HG03196 (cell line): ENCODE results near the gene DAD1.
A peak's percentile ranks its signal among the peaks of the same experiment; 100 is the strongest.

ENCODE experiments used
- ATAC-seq: cut with Tn5 transposase; IDR thresholded peaks from one replicate; pipeline ENCODE4 v1.9.1; 2021; ENCODE audit not compliant: unreplicated experiment

The DAD1 gene

DNA sequence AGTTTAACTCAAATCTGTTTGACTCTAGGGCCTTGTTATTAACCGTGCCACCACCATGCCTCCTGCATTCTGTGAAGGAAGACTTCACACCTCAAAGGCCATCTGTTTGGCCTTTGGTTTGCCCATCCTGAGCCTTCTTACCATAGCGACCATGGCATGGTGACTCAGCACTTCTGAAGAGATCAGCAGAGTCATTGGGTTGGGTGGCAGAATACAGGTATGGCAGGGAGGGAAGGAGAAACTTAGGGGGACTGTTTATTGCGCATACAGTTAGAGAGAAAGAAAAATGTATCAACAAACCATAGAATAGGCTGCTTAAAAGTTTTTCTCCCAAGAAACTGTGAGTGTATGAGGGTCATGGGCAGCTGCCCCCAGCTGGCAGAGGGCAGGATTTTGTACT lies 49.2 kb downstream of the DAD1 start:
- ATAC-seq: no peak

DNA sequence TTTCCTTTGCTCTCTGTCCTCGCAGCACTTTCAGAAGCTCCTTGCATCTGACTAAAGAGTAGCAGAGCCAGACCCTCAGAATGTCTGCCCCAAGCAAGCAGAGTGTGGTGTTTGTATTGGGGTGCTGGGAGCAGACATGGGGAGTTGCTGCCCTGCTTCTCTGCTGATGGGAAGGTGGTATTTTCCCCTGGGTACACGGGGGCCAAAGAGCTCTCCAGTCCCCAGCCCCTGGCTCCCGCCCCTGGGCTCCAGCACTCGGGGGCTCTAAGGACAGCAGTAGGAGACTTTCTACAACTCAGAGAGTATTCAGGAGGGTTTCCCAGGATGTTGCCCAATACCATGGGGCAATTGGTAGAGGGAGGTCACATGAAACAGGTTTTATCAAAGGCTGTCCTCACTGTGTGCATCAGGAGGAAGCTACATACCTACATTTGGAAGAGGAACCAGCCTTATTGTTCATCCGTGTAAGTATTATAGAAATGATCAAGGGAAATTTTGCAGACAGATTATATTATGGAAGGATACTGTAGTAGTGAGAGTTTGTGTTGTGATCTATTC lies 50.3 kb downstream of the DAD1 start:
- ATAC-seq: no peak

DNA sequence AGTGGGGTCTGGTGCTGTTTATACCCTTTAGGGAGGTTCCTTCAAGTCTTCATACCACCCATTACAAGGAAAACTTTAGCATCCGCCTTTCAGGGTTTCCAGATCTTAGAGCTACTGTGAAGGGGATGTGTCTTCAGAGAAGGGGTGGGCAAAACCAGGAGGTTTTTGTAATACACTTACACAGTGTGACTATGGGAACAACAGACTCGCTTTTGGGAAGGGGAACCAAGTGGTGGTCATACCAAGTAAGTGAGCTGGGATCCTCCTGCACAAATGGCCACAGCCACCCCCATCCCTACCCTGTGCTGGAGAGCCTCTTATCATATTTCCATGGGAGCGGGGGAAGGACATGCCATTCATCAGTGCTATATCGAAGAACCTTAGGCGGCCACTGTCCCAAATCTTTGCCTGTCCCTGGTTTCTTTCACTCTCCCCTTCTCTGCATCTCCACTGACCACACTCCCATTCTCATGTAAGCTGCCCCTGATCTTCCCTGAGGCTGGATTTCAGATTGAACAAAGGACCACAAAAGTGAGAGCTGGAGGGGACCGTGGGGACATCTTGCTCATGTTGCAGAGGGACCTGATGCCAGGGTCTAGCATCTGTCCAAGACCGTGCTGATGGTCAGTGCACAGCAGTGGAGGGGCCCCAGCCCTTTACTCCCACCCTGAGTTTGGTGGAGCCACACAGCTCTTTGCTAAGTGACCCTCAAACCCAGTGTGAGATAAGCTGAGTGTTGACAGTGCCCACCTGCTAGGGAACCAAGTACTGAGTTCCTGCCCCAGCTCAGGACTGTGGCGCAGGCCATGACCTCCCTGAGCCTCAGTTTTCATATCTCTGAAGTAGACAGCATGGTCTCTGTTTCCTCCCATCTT lies 51.4 kb downstream of the DAD1 start:
- ATAC-seq: no peak

DNA sequence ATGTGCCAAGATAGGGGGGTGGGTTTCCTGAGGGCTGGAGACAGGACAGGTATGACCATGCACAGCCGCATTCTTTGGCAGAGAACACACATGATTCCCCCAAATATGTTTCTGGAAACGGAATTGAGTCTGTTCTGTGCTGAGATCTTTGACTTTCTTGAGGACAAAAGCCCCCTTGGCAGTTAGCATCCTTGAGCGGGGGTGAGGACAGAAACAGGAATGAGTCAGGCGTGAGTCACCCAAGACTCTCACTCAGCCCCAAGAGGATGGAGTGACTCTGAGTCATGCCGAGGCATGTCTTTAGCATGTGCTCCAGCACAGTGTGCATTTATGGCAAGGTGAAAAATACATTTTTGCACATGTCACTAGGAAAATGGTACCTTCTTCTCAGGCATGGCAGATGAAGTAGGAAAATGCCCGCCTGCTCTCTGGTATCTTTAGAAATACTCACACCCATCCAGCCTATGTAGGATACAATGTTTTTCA lies 52.1 kb downstream of the DAD1 start:
- peak; percentile 75 for ATAC-seq

GRCh38 chr14:22535916-22536315 lies 53.1 kb downstream of the DAD1 start:
- no peak for ATAC-seq

DNA sequence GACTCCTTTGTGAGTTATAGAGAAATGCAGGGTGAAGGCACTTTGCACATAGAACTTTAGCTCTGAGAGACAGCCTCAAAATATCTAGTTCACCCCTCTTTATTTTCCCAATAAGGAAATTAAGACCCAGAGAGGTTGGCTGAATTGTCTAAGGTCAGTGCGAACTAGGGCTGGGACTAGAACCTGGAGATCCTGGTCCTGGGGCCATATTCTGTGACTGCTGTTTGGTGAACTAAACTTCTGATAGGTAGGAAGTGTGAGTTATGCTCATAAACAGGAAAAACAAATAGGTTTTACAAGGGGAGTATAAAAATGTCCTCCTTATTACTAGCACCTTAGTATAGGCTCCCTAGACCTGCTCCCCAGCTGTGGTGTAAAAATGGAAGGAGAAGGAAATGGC lies 53.9 kb downstream of the DAD1 start:
- no peak for ATAC-seq

DNA sequence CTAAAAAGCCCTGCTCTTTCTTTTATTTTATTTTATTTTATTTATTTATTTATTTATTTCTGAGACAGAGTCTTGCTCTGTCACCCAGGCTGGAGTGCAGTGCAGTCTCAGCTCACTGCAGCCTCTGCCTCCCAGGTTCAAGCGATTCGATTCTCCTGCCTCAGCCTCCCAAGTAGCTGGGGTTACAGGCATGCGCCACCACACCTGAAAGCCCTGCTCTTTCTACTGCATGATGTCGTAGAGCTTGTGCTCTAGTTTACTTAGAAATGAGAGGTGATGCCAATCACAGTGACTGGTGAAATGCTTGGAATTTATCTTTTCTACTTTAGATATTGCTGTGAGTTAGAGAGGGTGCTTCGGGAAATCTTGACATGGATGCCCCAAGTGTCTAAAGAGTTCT lies 54.5 kb downstream of the DAD1 start:
- ATAC-seq: no peak

- no peak for ATAC-seq
Observed at GRCh38 chr14:22533739-22534359, 55.2 kb downstream of the DAD1 start.

GRCh38 chr14:22533057-22533704 lies 55.8 kb downstream of the DAD1 start:
- ATAC-seq: no peak

DNA sequence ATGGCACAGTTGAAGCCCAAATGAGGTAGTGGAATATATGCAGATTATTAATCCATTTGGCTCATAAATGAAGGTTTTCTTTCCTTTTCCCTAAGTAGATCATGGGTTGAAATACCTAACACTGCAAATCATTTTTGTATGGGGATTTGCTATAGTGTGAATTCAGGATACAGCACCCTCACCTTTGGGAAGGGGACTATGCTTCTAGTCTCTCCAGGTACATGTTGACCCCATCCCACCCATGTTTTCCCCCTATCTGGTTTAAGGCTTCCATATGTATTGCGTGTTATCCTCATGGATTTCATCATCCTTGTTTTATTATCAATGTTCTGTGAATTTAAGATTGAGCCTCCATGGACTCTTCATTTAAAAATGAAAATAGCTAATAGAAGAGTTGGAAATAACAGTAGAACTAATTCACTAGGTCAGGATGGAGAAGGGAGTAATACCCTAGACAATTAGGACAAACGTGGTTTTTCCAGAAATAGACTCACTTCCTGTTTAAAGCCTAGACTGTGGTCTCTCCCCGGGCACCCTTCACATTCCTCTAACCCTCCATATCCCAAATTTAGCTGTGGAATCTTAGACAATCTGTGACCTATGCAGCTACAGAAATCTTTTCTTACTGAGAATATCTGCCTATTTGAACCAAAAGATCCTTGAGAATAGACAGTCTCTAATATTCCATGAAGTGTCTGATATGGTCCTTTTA lies 56.5 kb downstream of the DAD1 start:
- no peak for ATAC-seq

DNA sequence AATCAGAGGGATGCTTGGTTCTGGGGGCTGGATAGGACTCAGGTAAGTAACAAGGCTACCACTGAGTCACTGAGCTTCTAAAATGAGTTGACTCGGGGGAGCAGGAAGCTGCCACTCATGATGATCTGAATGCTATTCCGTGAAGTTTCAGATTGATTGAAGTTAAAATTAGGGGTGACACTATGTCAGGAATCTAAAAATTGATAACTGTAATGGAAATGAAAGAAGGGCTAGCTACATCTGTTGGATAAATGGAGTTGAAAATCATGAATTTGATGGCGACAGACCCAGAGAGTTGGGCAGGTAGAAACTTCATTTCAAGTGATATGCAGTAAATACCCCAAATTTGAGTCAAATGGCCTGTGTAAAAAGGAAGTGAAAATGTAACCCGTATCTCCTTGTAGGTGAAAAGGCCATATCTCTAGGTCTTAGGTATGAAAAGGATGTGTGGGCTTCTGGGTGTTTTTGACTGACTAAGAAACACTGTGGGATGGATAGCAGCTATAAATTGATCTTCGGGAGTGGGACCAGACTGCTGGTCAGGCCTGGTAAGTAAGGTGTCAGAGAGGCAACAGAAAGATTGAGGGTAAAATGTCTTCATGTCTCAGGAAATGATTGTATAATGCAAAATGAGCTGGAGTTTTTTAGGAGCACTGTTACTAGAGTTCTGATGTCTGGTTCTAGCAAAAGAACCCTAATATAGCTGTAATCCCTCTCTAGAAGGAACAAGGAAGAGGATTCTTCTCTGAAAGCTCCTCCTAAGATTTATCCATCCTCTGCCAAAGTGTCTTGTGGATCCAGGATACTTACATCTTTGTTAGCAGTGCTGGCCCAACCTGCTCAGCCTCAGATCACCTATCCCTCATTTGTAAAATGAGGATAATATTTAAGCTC lies 57.3 kb downstream of the DAD1 start:
- peak; percentile 49 for ATAC-seq

DNA sequence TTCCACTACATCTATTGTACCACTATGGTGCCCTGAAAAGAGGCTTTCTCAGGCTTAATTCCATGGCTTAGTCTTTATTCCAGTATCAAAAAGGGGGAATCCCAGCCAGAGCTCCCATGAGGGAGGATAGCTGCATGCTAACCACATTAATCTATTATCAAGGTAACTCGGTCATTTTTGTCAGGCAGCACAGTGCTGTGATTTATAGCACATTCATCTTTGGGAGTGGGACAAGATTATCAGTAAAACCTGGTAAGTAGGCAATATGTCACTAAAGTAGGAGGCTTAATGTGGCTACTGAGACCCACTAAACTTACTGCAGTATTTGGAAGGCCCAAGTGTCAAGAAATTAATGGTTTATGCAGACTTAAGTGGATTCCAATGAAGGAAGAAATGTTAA lies 58.9 kb downstream of the DAD1 start:
- no peak for ATAC-seq

GRCh38 chr14:22526744-22527143 lies 62.3 kb downstream of the DAD1 start:
- ATAC-seq: no peak

DNA sequence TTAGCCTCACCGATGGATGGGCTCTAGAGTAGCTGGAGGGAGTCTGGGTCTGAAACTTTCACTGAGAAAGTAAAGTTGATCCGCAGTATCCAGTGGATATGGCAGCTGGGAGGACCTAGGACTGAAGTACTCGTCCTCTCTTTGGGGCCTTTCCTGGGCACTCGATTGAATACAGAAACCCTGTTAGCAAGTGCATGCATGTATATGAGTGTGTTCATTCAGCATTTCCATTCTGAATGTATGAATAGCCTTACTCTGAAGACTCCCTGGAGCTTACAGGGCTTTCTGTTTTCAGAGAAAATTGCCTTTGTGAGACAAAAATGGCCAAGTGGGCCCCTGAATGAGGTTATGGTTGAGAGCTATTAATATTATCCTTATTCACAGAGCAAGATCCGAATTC lies 62.8 kb downstream of the DAD1 start:
- no peak for ATAC-seq

GRCh38 chr14:22524784-22525161 lies 64.3 kb downstream of the DAD1 start:
- no peak for ATAC-seq

- no peak for ATAC-seq
Observed at GRCh38 chr14:22524115-22524783, 64.8 kb downstream of the DAD1 start.

DNA sequence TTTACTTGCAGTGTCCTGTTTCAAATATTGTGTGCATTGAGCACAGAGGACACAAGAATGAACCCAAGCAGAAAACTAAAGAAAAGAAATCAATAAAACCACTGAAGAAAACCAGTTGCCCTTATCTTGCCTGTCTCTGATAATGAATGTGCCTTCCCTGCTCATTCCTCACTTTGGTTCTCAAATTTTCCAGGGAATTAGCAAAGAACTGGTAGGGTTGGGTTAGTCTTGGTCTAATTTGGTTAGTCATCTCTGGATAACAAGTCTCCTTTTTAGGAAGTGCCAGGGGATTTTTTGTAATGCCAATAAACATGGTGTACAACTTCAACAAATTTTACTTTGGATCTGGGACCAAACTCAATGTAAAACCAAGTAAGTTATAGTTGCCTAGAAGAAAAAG lies 65.7 kb downstream of the DAD1 start:
- ATAC-seq: no peak

DNA sequence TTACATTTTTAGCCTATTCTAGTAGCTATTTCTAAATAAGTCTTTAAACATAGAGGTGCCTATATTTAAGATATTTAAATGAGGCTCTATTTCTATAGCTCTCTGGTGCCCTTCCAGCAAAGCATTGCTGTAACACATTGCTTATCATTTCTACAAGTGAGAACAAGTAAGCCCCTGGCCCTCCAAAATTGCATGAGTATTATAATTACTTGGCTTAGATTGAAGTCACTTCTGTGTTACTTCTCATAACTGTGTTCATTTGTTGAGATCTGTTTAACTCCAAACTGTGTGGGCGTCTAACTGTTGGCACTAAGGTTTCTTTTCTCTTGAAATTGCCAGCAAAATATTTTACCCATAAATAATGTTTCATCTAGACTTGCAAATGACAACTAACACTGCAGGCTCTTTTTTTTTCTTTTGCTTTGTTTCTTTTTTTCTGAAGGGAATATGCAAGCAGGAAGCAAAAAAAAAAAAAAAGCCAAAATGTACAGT lies 66.5 kb downstream of the DAD1 start:
- no peak for ATAC-seq
